Measurements from ENCODE around the gene MFSD2B. TPM values are rescaled to one million over a fixed set of nuclear protein-coding genes. Genes with fewer than 3 reads are reported as not detected.

MFSD2B gene
- total and polyA plus RNA-seq, 10 of the 15 experiments (the other 5 are each of a cell fraction or from before 2014, with no cell fraction given) = 0.07 to 0.51 (median 0.16) TPM; not detected in 4

DNA sequence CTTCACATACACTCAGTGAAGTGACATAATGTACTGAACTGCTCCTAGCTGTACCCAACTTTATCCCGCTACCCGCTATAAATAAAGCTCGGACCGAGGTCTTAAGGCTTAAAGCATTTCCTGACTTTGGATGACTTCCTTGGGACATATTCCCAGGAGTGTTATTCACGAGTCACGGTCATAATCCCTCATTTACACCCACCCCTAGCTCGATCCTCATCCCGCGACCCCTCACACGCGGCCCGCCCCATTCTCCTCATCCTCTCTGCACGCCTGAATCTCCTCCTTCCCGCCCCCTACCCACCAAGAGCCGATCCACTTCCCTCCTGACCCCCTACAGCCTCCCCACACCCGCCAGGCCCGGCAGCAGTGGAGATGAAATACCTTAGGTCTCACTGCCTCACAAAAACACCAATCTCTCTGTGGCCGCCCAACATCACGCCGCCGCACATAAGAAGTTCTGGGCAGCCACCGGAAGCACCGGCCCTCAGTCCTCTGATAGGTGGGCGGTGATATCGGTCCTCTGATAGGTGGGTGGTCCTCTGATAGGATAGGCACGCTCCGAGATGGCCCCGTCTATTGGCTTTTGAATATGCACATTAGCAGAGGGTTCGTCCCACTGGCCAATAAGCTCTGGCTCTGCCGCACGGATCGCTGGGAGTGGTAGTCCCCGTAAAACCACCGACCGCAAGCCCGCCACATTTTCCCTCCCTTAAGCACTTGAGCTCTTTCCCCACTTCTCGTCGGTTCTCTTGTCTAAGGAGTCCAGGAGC lies 37.2 kb downstream of the MFSD2B start, which contains the start of gene WDCP (continued):
- TF ChIP-seq JUND (IDR thresholded peaks at IDR 0.05; ENCODE audit: low read depth, low read length) = no peak
- peak; percentile 81; the same call in 2 of the 3 replicates for TF ChIP-seq POU2F2 (IDR thresholded peaks at IDR 0.05; ENCODE audit: borderline replicate concordance, low read depth, low read length)
- TF ChIP-seq, protein P1, sequence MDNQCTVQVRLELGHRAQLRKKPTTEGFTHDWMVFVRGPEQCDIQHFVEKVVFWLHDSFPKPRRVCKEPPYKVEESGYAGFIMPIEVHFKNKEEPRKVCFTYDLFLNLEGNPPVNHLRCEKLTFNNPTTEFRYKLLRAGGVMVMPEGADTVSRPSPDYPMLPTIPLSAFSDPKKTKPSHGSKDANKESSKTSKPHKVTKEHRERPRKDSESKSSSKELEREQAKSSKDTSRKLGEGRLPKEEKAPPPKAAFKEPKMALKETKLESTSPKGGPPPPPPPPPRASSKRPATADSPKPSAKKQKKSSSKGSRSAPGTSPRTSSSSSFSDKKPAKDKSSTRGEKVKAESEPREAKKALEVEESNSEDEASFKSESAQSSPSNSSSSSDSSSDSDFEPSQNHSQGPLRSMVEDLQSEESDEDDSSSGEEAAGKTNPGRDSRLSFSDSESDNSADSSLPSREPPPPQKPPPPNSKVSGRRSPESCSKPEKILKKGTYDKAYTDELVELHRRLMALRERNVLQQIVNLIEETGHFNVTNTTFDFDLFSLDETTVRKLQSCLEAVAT (IDR thresholded peaks at IDR 0.05) = peak; percentile 95
- no peak for TF ChIP-seq IKZF2 (IDR thresholded peaks at IDR 0.05)
- no peak for TF ChIP-seq JUNB (IDR thresholded peaks at IDR 0.05)
- TF ChIP-seq GABPA (IDR thresholded peaks at IDR 0.05; ENCODE audit: low read depth) = peak; percentile 88
- TF ChIP-seq ZNF217 (IDR thresholded peaks at IDR 0.05) = no peak
- no peak for TF ChIP-seq SRF (IDR thresholded peaks at IDR 0.05; ENCODE audit: low read depth in 2 of 2, low read length in 2 of 2)
- TF ChIP-seq SIX5 (IDR thresholded peaks at IDR 0.05; ENCODE audit: low read depth, low read length, severe bottlenecking) = peak; percentile 86
- 0 out of 2 replicates have a peak, but pooled peaks have one; percentile 32 for TF ChIP-seq PAX5 (IDR thresholded peaks at IDR 0.05; ENCODE audit: borderline replicate concordance, low read depth, low read length)
- TF ChIP-seq RUNX3 (IDR thresholded peaks at IDR 0.05; ENCODE audit: low read length) = peak; percentile 99
- TF ChIP-seq SP1 (IDR thresholded peaks at IDR 0.05; ENCODE audit: low read depth, low read length) = peak; percentile 97
- TF ChIP-seq ZBTB33 (IDR thresholded peaks at IDR 0.05) = no peak
- peak; percentile 93 for TF ChIP-seq NFYA (IDR thresholded peaks at IDR 0.05; ENCODE audit: borderline replicate concordance, low read depth, low read length)
- no peak for TF ChIP-seq NR2C2 (IDR thresholded peaks at IDR 0.05; ENCODE audit: borderline replicate concordance, control insufficient read depth, insufficient read length, low read depth)
- 0 out of 2 replicates have a peak, but pooled peaks have one; percentile 12 for TF ChIP-seq ELK1 (IDR thresholded peaks at IDR 0.05; ENCODE audit: low read depth, low read length)
- peak; percentile 76; the same call in 1 of the 2 replicates for TF ChIP-seq SMAD5 (IDR thresholded peaks at IDR 0.05; ENCODE audit: low read depth)
- TF ChIP-seq CBX5 (IDR thresholded peaks at IDR 0.05; ENCODE audit: low read depth) = no peak
- no peak for TF ChIP-seq ZNF207 (IDR thresholded peaks at IDR 0.05; ENCODE audit: borderline replicate concordance)
- TF ChIP-seq, protein P2, sequence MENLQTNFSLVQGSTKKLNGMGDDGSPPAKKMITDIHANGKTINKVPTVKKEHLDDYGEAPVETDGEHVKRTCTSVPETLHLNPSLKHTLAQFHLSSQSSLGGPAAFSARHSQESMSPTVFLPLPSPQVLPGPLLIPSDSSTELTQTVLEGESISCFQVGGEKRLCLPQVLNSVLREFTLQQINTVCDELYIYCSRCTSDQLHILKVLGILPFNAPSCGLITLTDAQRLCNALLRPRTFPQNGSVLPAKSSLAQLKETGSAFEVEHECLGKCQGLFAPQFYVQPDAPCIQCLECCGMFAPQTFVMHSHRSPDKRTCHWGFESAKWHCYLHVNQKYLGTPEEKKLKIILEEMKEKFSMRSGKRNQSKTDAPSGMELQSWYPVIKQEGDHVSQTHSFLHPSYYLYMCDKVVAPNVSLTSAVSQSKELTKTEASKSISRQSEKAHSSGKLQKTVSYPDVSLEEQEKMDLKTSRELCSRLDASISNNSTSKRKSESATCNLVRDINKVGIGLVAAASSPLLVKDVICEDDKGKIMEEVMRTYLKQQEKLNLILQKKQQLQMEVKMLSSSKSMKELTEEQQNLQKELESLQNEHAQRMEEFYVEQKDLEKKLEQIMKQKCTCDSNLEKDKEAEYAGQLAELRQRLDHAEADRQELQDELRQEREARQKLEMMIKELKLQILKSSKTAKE (IDR thresholded peaks at IDR 0.05; ENCODE audit: low read depth, poor library complexity, severe bottlenecking) = peak; percentile 57
- no peak for TF ChIP-seq ZBED1 (IDR thresholded peaks at IDR 0.05; ENCODE audit: borderline replicate concordance)
- TF ChIP-seq, protein P3, sequence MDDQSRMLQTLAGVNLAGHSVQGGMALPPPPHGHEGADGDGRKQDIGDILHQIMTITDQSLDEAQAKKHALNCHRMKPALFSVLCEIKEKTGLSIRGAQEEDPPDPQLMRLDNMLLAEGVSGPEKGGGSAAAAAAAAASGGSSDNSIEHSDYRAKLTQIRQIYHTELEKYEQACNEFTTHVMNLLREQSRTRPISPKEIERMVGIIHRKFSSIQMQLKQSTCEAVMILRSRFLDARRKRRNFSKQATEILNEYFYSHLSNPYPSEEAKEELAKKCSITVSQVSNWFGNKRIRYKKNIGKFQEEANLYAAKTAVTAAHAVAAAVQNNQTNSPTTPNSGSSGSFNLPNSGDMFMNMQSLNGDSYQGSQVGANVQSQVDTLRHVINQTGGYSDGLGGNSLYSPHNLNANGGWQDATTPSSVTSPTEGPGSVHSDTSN (IDR thresholded peaks at IDR 0.05; ENCODE audit: insufficient replicate concordance, low read depth, low read length) = peak; percentile 84
- no peak for TF ChIP-seq TCF7 (IDR thresholded peaks at IDR 0.05; ENCODE audit: borderline replicate concordance)
